Measurements from ENCODE around the gene NECAB2. TPM values are rescaled to one million over a fixed set of nuclear protein-coding genes. Genes with fewer than 3 reads are reported as not detected.

Gene NECAB2
- total RNA-seq, 2 donors from 2014 or later: 1.0 to 3.6 TPM

GRCh38 chr16:83954577-83955016, 13.4 kb upstream of the NECAB2 start:
- no peak overlapping the region for H3K4me3 ChIP-seq
- H3K9me3 ChIP-seq: no peaks in the 10 kb centered on the region
- intact Hi-C loops (cut with DNase I): no loop called here
- DNase-seq (peak; percentile 73 to 84 (median 79)), ATAC-seq (peak; percentile 54)
- no peaks in the 10 kb centered on the region for H3K27me3 ChIP-seq
- H3K27ac ChIP-seq: peak overlapping the region; percentile 97 to 100 (median 99)
- peaks cover 0 to 2% of the 10 kb centered on the region in 2 donors for H3K36me3 ChIP-seq (replicated peaks in 1 of 2; ENCODE audit: insufficient read depth in 1 of 2, low read depth in 2 of 2)
- WGBS, 2 donors: 50 to 58% methylated on average over 9 of the region's 9 CpGs
- TF ChIP-seq CTCF (IDR thresholded peaks at IDR 0.05) (no peak), POLR2A (IDR thresholded peaks at IDR 0.05) (peak in 2 of 3 donors; percentile 2 to 51)
- H3K4me1 ChIP-seq: peaks cover 31% of the 10 kb centered on the region

GRCh38 chr16:83955218-83956130, 12.6 kb upstream of the NECAB2 start:
- peaks cover 31% of the 10 kb centered on the region for H3K4me1 ChIP-seq
- no peak for ATAC-seq
- TF ChIP-seq POLR2A (IDR thresholded peaks at IDR 0.05) (no peak), CTCF (IDR thresholded peaks at IDR 0.05) (no peak)
- H3K36me3 ChIP-seq (replicated peaks in 1 of 2; ENCODE audit: insufficient read depth in 1 of 2, low read depth in 2 of 2): peaks cover 0 to 4% of the 10 kb centered on the region in 2 donors
- intact Hi-C loops (cut with DNase I): no loop called here
- H3K9me3 ChIP-seq: no peaks in the 10 kb centered on the region
- peak in 2 of 4 donors; percentile 33 to 43 for DNase-seq
- no peaks in the 10 kb centered on the region for H3K27me3 ChIP-seq
- WGBS, 2 donors: 69 to 74% methylated on average over 21 to 22 of the region's 23 CpGs
- no peak overlapping the region for H3K4me3 ChIP-seq
- H3K27ac ChIP-seq: peak overlapping the region in 2 of 4 donors; percentile 97 to 100

GRCh38 chr16:83956336-83957289, 11.4 kb upstream of the NECAB2 start:
- DNase-seq (peak; percentile 80 to 87 (median 82)), ATAC-seq (no peak)
- Histone ChIP-seq H3K36me3 (replicated peaks in 1 of 2; ENCODE audit: insufficient read depth in 1 of 2, low read depth in 2 of 2) (peaks cover 0 to 8% of the 10 kb centered on the region in 2 donors), H3K27me3 (no peaks in the 10 kb centered on the region), H3K9me3 (no peaks in the 10 kb centered on the region), H3K4me1 (peaks cover 31% of the 10 kb centered on the region), H3K4me3 (no peak overlapping the region), H3K27ac (no peak overlapping the region)
- WGBS, 2 donors: 40 to 51% methylated on average over 13 to 22 of the region's 22 CpGs
- intact Hi-C loops (cut with DNase I): no loop called here
- peak; percentile 47 to 77 (median 70) for TF ChIP-seq CTCF (IDR thresholded peaks at IDR 0.05)
- no peak for TF ChIP-seq POLR2A (IDR thresholded peaks at IDR 0.05)

DNA sequence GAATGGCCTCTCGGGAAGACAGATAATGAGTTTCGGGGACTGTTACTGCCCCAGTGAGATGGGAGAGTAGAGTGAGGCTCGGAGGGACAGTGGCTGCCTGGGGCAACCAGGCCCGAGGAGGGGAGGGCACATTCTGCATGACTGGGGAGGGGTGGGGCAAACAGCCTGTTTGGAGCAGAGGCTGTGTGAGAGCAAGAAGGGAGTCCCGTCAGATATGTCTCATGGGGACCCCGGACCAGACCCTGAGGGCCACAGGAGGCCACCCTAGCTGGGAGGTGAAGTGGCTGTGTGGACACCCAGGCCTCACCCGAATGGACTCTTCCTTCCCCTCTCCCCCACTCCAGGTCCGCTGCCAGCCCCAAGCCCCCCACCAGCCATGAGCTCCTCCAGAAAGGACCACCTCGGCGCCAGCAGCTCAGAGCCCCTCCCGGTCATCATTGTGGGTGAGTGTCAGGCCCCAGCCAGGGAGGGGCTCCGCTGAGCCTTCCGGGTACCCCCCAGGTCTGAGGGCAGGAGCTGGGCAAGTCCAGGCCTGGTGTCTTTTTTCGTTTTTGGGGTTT, 10.7 kb upstream of the NECAB2 start:
- 82 to 86% methylated on average over 13 of the region's 14 CpGs for WGBS, 2 donors
- no peak for DNase-seq

More for the DNA sequence above, 10.7 kb upstream of the NECAB2 start:
- Histone ChIP-seq H3K4me3 (no peak overlapping the region), H3K9me3 (no peaks in the 10 kb centered on the region), H3K4me1 (peaks cover 27% of the 10 kb centered on the region), H3K27me3 (no peaks in the 10 kb centered on the region), H3K27ac (no peak overlapping the region), H3K36me3 (replicated peaks in 1 of 2; ENCODE audit: insufficient read depth in 1 of 2, low read depth in 2 of 2) (peaks cover 0 to 8% of the 10 kb centered on the region in 2 donors)
- TF ChIP-seq CTCF (IDR thresholded peaks at IDR 0.05): no peak
- no peak for TF ChIP-seq POLR2A (IDR thresholded peaks at IDR 0.05)
- intact Hi-C loops (cut with DNase I): no loop called here
- no peak for ATAC-seq

Data from body of pancreas (tissue), 4 donors.